ENCODE results near the gene PFKP.

Gene PFKP

DNA sequence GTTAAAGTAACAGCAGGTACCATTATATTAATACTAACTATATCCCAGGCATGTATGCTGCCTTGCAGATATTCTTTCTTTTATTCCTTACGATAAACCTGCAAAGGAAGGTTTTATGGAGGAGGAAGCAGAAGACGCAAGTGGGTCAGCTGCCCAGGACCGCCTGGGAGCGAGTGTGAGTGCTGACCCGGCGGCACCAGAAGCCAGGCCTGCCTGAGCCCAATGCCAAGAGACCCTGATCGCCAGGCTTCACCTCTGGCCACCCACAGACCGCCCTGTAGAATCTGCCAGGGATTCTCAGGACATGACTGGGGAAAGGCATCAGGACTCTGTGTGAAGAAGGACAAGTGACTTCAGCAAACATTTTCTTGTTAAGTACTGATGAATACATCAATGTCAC is 78.9 kb downstream of the PFKP start:
- H3K9me3 ChIP-seq = no peaks in the 10 kb centered on the region
- H3K36me3 ChIP-seq = peaks cover 95 to 100% (median 99%) of the 10 kb centered on the region in 3 donors
- no peak overlapping the region for H3K4me3 ChIP-seq
- no peak for DNase-seq
- peaks cover 0 to 6% (median 0%) of the 10 kb centered on the region in 4 donors for H3K4me1 ChIP-seq
- TF ChIP-seq, protein P1, sequence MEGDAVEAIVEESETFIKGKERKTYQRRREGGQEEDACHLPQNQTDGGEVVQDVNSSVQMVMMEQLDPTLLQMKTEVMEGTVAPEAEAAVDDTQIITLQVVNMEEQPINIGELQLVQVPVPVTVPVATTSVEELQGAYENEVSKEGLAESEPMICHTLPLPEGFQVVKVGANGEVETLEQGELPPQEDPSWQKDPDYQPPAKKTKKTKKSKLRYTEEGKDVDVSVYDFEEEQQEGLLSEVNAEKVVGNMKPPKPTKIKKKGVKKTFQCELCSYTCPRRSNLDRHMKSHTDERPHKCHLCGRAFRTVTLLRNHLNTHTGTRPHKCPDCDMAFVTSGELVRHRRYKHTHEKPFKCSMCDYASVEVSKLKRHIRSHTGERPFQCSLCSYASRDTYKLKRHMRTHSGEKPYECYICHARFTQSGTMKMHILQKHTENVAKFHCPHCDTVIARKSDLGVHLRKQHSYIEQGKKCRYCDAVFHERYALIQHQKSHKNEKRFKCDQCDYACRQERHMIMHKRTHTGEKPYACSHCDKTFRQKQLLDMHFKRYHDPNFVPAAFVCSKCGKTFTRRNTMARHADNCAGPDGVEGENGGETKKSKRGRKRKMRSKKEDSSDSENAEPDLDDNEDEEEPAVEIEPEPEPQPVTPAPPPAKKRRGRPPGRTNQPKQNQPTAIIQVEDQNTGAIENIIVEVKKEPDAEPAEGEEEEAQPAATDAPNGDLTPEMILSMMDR (IDR thresholded peaks at IDR 0.05) = no peak
- H3K27ac ChIP-seq = no peak overlapping the region
- H3K27me3 ChIP-seq = no peaks in the 10 kb centered on the region
- intact Hi-C loops (cut with DNase I; ENCODE audit: low total_unique reads) = no loop called here

DNA sequence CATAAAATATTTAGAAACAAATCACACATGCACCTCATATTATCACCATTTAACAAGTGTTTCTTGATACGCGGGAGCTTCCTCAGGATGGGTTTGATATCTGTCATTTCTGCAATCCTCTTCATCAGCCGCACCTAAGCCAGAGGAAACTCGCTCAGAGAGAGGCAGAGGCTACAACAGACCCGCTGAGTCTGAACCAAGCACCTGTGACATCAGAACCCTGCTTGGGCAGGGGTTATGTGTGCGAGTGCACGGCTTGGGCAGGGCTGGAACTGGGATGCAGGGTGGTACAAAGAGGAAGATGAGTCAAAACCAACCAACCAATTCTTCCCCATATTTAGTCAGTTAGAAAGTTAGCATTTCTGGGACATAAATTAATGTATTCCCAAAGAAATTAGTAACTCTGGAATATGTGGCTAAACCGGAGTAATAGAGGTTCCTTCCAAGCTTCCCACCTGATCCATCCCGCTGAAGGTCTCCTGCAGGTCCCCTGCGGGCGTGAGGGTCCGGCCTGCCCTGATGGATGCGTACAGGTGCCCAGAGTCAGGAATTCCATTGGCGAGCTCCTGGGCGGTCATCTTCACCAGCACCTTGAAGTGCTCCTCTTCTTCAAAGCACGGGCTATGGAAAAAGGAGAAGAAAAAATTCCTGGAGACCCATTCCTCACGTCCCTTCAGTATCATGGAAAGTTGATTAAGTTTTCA is 79.9 kb downstream of the PFKP start:
- Histone ChIP-seq H3K27ac (no peak overlapping the region), H3K36me3 (peaks cover 95 to 100% (median 98%) of the 10 kb centered on the region in 3 donors), H3K9me3 (no peaks in the 10 kb centered on the region), H3K4me1 (no peaks in the 10 kb centered on the region), H3K27me3 (no peaks in the 10 kb centered on the region), H3K4me3 (no peak overlapping the region)
- intact Hi-C loops (cut with DNase I; ENCODE audit: low total_unique reads) = no loop called here
- TF ChIP-seq, protein P1 (IDR thresholded peaks at IDR 0.05) = no peak
- no peak for DNase-seq

- H3K9me3 ChIP-seq = no peaks in the 10 kb centered on the region
- intact Hi-C loops (cut with DNase I; ENCODE audit: low total_unique reads) = no loop called here
- H3K27me3 ChIP-seq = no peaks in the 10 kb centered on the region
- no peak overlapping the region for H3K27ac ChIP-seq
- peaks cover 95 to 100% (median 98%) of the 10 kb centered on the region in 3 donors for H3K36me3 ChIP-seq
- H3K4me3 ChIP-seq = no peak overlapping the region
- TF ChIP-seq, protein P1 (IDR thresholded peaks at IDR 0.05) = no peak
- DNase-seq = no peak
- no peaks in the 10 kb centered on the region for H3K4me1 ChIP-seq
These were observed 80.7 kb downstream of the PFKP start for GRCh38 chr10:3148041-3148440.

DNA sequence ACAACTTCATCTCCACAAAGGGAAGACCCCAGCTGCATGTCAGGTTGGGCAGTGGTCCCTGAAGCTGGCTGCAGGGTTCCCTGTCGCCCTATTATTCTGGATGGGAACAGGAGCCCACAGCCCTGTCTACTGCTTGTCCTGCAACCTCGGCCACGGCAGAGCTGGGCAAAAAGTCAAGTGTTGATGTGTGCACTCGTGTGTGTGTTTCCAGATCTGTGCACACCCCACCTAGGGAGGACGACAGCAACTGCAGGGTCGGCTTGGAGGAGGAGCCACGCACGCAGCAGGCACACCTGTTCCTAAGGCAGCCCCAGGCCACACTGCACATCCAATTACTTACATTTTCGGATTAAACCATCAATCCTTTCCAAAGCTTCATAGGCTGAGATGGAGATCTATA is 81.6 kb downstream of the PFKP start:
- H3K36me3 ChIP-seq = peaks cover 90 to 100% (median 98%) of the 10 kb centered on the region in 3 donors
- no peaks in the 10 kb centered on the region for H3K4me1 ChIP-seq
- H3K4me3 ChIP-seq = no peak overlapping the region
- intact Hi-C loops (cut with DNase I; ENCODE audit: low total_unique reads) = no loop called here
- H3K27me3 ChIP-seq = no peaks in the 10 kb centered on the region
- DNase-seq = no peak
- TF ChIP-seq, protein P1 (IDR thresholded peaks at IDR 0.05) = no peak
- no peak overlapping the region for H3K27ac ChIP-seq
- H3K9me3 ChIP-seq = no peaks in the 10 kb centered on the region

GRCh38 chr10:3149918-3150317 is 82.6 kb downstream of the PFKP start:
- no peak overlapping the region for H3K4me3 ChIP-seq
- intact Hi-C loops (cut with DNase I; ENCODE audit: low total_unique reads) = no loop called here

More at GRCh38 chr10:3149918-3150317, 82.6 kb downstream of the PFKP start:
- H3K27ac ChIP-seq = no peak overlapping the region
- no peaks in the 10 kb centered on the region for H3K9me3 ChIP-seq
- H3K36me3 ChIP-seq = peaks cover 90 to 100% (median 98%) of the 10 kb centered on the region in 3 donors
- H3K27me3 ChIP-seq = no peaks in the 10 kb centered on the region
- H3K4me1 ChIP-seq = no peaks in the 10 kb centered on the region
- TF ChIP-seq, protein P1 (IDR thresholded peaks at IDR 0.05) = no peak
- DNase-seq = no peak

Measured in tibial artery (tissue), 4 donors.